IPS-18a (cell line): Measurements from ENCODE around the gene RPL10A.

Experiments used
- H3K27ac ChIP-seq: one replicate; pipeline ENCODE4 v1.5.1; 2013; ENCODE audit warnings: low read length
- H3K27me3 ChIP-seq: one replicate; pipeline ENCODE4 v1.6.1; 2013; ENCODE audit warnings: mild to moderate bottlenecking, low read length; ENCODE audit not compliant: control insufficient read depth, insufficient read depth
- H3K36me3 ChIP-seq: one replicate; pipeline ENCODE4 v1.6.1; 2013; ENCODE audit warnings: low read depth, low read length; ENCODE audit not compliant: control insufficient read depth
- H3K4me1 ChIP-seq: one replicate; pipeline ENCODE4 v1.6.1; 2013; ENCODE audit warnings: low read depth, low read length; ENCODE audit not compliant: control insufficient read depth
- H3K4me3 ChIP-seq: one replicate; pipeline ENCODE4 v1.5.1; 2013; ENCODE audit warnings: low read length
- H3K9ac ChIP-seq: one replicate; pipeline ENCODE4 v1.6.1; 2013; ENCODE audit warnings: mild to moderate bottlenecking, low read length, moderate library complexity
- H3K9me3 ChIP-seq: one replicate; pipeline ENCODE4 v1.6.1; 2013; ENCODE audit warnings: low read depth, low read length; ENCODE audit not compliant: control insufficient read depth

Gene RPL10A

GRCh38 chr6:35451354-35452182 is 16.6 kb upstream of the RPL10A start:
- H3K27ac ChIP-seq, result no peak overlapping the region
- H3K9ac ChIP-seq, result no peak overlapping the region
- H3K27me3 ChIP-seq, result peaks cover 22% of the 10 kb centered on the region
- no peaks in the 10 kb centered on the region for H3K9me3 ChIP-seq
- H3K4me1 ChIP-seq, result peaks cover 22% of the 10 kb centered on the region
- H3K4me3 ChIP-seq, result peak overlapping the region; percentile 51
- peaks cover 3% of the 10 kb centered on the region for H3K36me3 ChIP-seq

GRCh38 chr6:35452183-35453090 is 15.8 kb upstream of the RPL10A start, which contains the start of gene FANCE:
Gene FANCE, plus strand, starts transcription at chr6:35452338. Its CDS starts 208 bp downstream, at chr6:35452546.
- peak within 1 kb of the TSS; percentile 57 for H3K4me3 ChIP-seq
- H3K36me3 ChIP-seq, result peaks cover 3% of the 10 kb centered on the region
- H3K27ac ChIP-seq, result no peak within 1 kb of the TSS
- peaks cover 22% of the 10 kb centered on the region for H3K4me1 ChIP-seq
- H3K27me3 ChIP-seq, result peaks cover 22% of the 10 kb centered on the region
- peak within 1 kb of the TSS; percentile 27 for H3K9ac ChIP-seq
- H3K9me3 ChIP-seq, result no peaks in the 10 kb centered on the region

- Histone ChIP-seq H3K36me3 (peaks cover 7% of the 10 kb centered on the region), H3K4me1 (peaks cover 22% of the 10 kb centered on the region), H3K4me3 (peak overlapping the region; percentile 57), H3K27ac (no peak overlapping the region), H3K9ac (peak overlapping the region; percentile 27), H3K27me3 (peaks cover 22% of the 10 kb centered on the region), H3K9me3 (no peaks in the 10 kb centered on the region)
Observed at GRCh38 chr6:35453236-35453635, 15.0 kb upstream of the RPL10A start.

GRCh38 chr6:35454391-35455110 is 13.7 kb upstream of the RPL10A start:
- peaks cover 14% of the 10 kb centered on the region for H3K36me3 ChIP-seq
- H3K9ac ChIP-seq, result no peak overlapping the region
- peaks cover 22% of the 10 kb centered on the region for H3K4me1 ChIP-seq
- H3K27me3 ChIP-seq, result peaks cover 22% of the 10 kb centered on the region
- H3K9me3 ChIP-seq, result no peaks in the 10 kb centered on the region
- H3K27ac ChIP-seq, result no peak overlapping the region
- no peak overlapping the region for H3K4me3 ChIP-seq

- Histone ChIP-seq H3K9ac (no peak overlapping the region), H3K36me3 (peaks cover 15% of the 10 kb centered on the region), H3K27me3 (peaks cover 11% of the 10 kb centered on the region), H3K4me1 (peaks cover 16% of the 10 kb centered on the region), H3K4me3 (no peak overlapping the region), H3K9me3 (no peaks in the 10 kb centered on the region), H3K27ac (no peak overlapping the region)
Observed at GRCh38 chr6:35457907-35458306, 10.3 kb upstream of the RPL10A start.

GRCh38 chr6:35461270-35461669 is 6.9 kb upstream of the RPL10A start:
- H3K27me3 ChIP-seq, result no peaks in the 10 kb centered on the region
- no peaks in the 10 kb centered on the region for H3K4me1 ChIP-seq
- peaks cover 15% of the 10 kb centered on the region for H3K36me3 ChIP-seq
- no peak overlapping the region for H3K4me3 ChIP-seq
- H3K9me3 ChIP-seq, result no peaks in the 10 kb centered on the region
- no peak overlapping the region for H3K9ac ChIP-seq
- no peak overlapping the region for H3K27ac ChIP-seq

GRCh38 chr6:35463292-35463691 is 4.9 kb upstream of the RPL10A start:
- no peaks in the 10 kb centered on the region for H3K4me1 ChIP-seq
- H3K9me3 ChIP-seq, result no peaks in the 10 kb centered on the region
- H3K4me3 ChIP-seq, result no peak overlapping the region
- peaks cover 15% of the 10 kb centered on the region for H3K36me3 ChIP-seq
- H3K9ac ChIP-seq, result no peak overlapping the region
- H3K27ac ChIP-seq, result no peak overlapping the region
- peaks cover 7% of the 10 kb centered on the region for H3K27me3 ChIP-seq

- Histone ChIP-seq H3K4me3 (no peak overlapping the region), H3K9me3 (no peaks in the 10 kb centered on the region), H3K9ac (no peak overlapping the region), H3K27me3 (peaks cover 7% of the 10 kb centered on the region), H3K27ac (no peak overlapping the region), H3K36me3 (peaks cover 22% of the 10 kb centered on the region), H3K4me1 (peaks cover 10% of the 10 kb centered on the region)
Observed at GRCh38 chr6:35465646-35466045, 2.6 kb upstream of the RPL10A start.

GRCh38 chr6:35468980-35469750 is 964 bp downstream of the RPL10A start:
- Histone ChIP-seq H3K27me3 (peaks cover 7% of the 10 kb centered on the region), H3K27ac (peak overlapping the region; percentile 93), H3K9ac (peak overlapping the region; percentile 99), H3K9me3 (no peaks in the 10 kb centered on the region), H3K4me1 (peaks cover 17% of the 10 kb centered on the region), H3K36me3 (peaks cover 43% of the 10 kb centered on the region), H3K4me3 (peak overlapping the region; percentile 96)

- Histone ChIP-seq H3K27me3 (peaks cover 7% of the 10 kb centered on the region), H3K4me3 (peak overlapping the region; percentile 96), H3K36me3 (peaks cover 49% of the 10 kb centered on the region), H3K4me1 (peaks cover 17% of the 10 kb centered on the region), H3K27ac (no peak overlapping the region), H3K9ac (peak overlapping the region; percentile 99), H3K9me3 (no peaks in the 10 kb centered on the region)
Observed at GRCh38 chr6:35469751-35470662, 1.8 kb downstream of the RPL10A start.
